ENCODE measurements around the gene ICE2.

Gene ICE2

GRCh38 chr15:60372756-60373155, 106.2 kb downstream of the ICE2 start:
- in situ Hi-C loops (cut with MboI; ENCODE audit: low sequenced_read_pairs): no loop called here

GRCh38 chr15:60372227-60372626, 106.7 kb downstream of the ICE2 start:
- in situ Hi-C loops (cut with MboI; ENCODE audit: low sequenced_read_pairs): no loop called here

GRCh38 chr15:60371175-60372051, 107.5 kb downstream of the ICE2 start:
- in situ Hi-C loops (cut with MboI; ENCODE audit: low sequenced_read_pairs): no loop called here

- in situ Hi-C loops (cut with MboI; ENCODE audit: low sequenced_read_pairs): no loop called here
Observed at GRCh38 chr15:60370869-60371136, 108.1 kb downstream of the ICE2 start.

- in situ Hi-C loops (cut with MboI; ENCODE audit: low sequenced_read_pairs): no loop called here
Observed at GRCh38 chr15:60370105-60370868, 108.7 kb downstream of the ICE2 start.

- in situ Hi-C loops (cut with MboI; ENCODE audit: low sequenced_read_pairs): no loop called here
Observed at GRCh38 chr15:60369696-60370095, 109.2 kb downstream of the ICE2 start.
